Suprapubic skin (tissue), 4 donors: ENCODE results near the gene NFIC. TPM values are rescaled to one million over a fixed set of nuclear protein-coding genes. Genes with fewer than 3 reads are reported as not detected.

ENCODE experiments used
- DNase-seq, 2 donors: peaks; one replicate each; pipeline ENCODE4 v3.0.0-alpha.2; 2019; ENCODE audit warnings: low spot score in 2 of 2
- H3K27ac ChIP-seq: fragments of 200-600 bp; sonication (generic); one replicate; pipeline ENCODE4 v1.5.1; 2019
- H3K27me3 ChIP-seq: fragments of 200-600 bp; sonication (generic); one replicate; pipeline ENCODE4 v1.5.1; 2019
- H3K36me3 ChIP-seq: fragments of 200-600 bp; sonication (generic); one replicate; pipeline ENCODE4 v1.5.1; 2019
- H3K4me1 ChIP-seq: fragments of 200-600 bp; sonication (generic); one replicate; pipeline ENCODE4 v1.5.1; 2019
- H3K4me3 ChIP-seq: fragments of 200-600 bp; sonication (generic); one replicate; pipeline ENCODE4 v1.5.1; 2019; ENCODE audit warnings: mild to moderate bottlenecking
- H3K9me3 ChIP-seq: fragments of 200-600 bp; sonication (generic); one replicate; pipeline ENCODE4 v1.5.1; 2019
- EP300 ChIP-seq: sonication (generic); formaldehyde crosslinking; IDR thresholded peaks from one replicate; pipeline ENCODE4 v1.6.1; 2017; ENCODE audit warnings: antibody characterized with exemption
- POLR2A ChIP-seq, 2 donors: fragments of 450-650 bp; IDR thresholded peaks; one replicate each; pipeline ENCODE4 v1.6.1; 2017; ENCODE audit warnings: antibody characterized with exemption in 2 of 2, mild to moderate bottlenecking in 2 of 2, moderate library complexity in 2 of 2
- POLR2AphosphoS5 ChIP-seq, 3 donors: sonication (generic); formaldehyde crosslinking; IDR thresholded peaks; one replicate each; pipeline ENCODE4 v1.6.1; 2017; ENCODE audit warnings: antibody characterized with exemption in 3 of 3
- WGBS: methylation state at CpG from one replicate; pipeline ENCODE4 v1.1.5; 2018; 5-methylcytosine and 5-hydroxymethylcytosine counted together
- total RNA-seq, 4 donors: library from RNA; depleted of rRNA; stranded (reverse); fragments of >200 nt; gene quantifications; one replicate each; pipeline ENCODE4 v1.1.0, GENCODE V29; 2016
- TF ChIP-seq, protein P1 (sequence below), 2 donors: fragments of 200-600 bp in 1 of 2; fragments of 450-650 bp in 1 of 2; sonication (generic) in 1 of 2; IDR thresholded peaks; one replicate each; pipeline ENCODE4 v1.5.1; 2016 to 2019; ENCODE audit warnings: antibody characterized with exemption in 2 of 2, mild to moderate bottlenecking in 1 of 2, moderate library complexity in 1 of 2

Gene NFIC
- total RNA-seq, 4 donors from 2014 or later: 135 to 234 (median 194) TPM

DNA sequence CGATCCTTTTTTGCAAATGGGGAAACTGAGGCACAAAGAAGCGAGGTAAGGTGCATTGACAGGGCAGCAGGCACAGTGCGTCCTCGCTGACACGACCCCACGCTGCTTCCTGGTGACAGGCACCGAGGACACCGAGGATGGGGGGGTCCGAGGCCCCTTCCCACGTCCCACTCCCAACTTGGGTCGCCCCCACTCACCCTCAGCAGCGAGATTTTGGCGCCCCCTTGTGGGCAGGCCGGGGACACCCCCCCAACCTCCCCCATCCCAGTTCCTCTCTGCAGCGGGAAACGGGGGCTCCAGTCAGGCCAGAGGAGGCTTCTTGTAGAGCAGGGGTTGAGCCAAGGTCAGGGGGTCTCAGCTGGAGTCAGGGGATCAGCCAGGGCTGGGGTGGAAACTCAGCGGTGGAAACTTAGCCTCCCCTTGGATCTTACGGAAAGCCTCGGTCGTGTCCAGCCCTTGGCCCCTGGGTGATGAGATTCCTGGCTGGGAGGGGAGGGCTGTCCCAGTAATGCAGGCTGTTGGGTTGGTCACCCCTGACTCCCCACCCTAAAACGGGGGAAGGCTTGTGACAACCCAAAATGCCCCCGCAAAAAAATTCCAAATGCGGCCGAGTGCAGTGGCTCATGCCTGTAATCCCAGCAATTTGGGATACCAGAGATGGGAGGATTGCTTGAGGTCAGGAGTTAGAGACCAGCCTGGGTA lies 105.7 kb downstream of the NFIC start:
- Histone ChIP-seq H3K27me3 (peaks cover 4% of the 10 kb centered on the region), H3K4me3 (no peak overlapping the region), H3K9me3 (no peaks in the 10 kb centered on the region), H3K36me3 (no peaks in the 10 kb centered on the region), H3K4me1 (peaks cover 18% of the 10 kb centered on the region), H3K27ac (no peak overlapping the region)
- WGBS: 34% methylated on average over 22 of the region's 24 CpGs
- DNase-seq: no peak
- no peak for TF ChIP-seq POLR2AphosphoS5 (IDR thresholded peaks at IDR 0.05)
- TF ChIP-seq, protein P1, sequence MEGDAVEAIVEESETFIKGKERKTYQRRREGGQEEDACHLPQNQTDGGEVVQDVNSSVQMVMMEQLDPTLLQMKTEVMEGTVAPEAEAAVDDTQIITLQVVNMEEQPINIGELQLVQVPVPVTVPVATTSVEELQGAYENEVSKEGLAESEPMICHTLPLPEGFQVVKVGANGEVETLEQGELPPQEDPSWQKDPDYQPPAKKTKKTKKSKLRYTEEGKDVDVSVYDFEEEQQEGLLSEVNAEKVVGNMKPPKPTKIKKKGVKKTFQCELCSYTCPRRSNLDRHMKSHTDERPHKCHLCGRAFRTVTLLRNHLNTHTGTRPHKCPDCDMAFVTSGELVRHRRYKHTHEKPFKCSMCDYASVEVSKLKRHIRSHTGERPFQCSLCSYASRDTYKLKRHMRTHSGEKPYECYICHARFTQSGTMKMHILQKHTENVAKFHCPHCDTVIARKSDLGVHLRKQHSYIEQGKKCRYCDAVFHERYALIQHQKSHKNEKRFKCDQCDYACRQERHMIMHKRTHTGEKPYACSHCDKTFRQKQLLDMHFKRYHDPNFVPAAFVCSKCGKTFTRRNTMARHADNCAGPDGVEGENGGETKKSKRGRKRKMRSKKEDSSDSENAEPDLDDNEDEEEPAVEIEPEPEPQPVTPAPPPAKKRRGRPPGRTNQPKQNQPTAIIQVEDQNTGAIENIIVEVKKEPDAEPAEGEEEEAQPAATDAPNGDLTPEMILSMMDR (IDR thresholded peaks at IDR 0.05): peak; percentile 59 to 83

DNA sequence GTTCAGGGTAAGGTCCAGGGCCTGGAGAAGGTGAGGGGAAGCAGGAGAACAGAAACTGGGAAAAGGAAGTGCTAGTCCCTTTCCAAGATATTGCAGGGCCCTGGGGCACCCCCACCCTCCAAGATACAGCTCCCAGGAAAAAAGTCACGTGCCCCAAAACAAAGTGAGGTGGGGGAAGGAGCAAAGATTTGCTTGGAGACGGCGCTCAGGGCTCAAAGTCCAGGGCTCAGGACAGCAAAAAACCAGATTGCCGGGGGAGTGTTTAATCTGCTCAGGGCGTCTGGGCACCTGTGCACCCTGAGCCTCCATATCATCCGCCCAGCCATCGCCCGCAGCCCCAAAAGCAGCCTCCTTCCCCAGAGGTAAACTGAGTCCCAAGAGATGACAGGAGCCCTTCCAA lies 107.6 kb downstream of the NFIC start:
- no peaks in the 10 kb centered on the region for H3K36me3 ChIP-seq
- no peak for DNase-seq
- WGBS: 89% methylated on average over 8 of the region's 8 CpGs
- peaks cover 8% of the 10 kb centered on the region for H3K27me3 ChIP-seq
- H3K4me1 ChIP-seq: peaks cover 12% of the 10 kb centered on the region
- H3K9me3 ChIP-seq: no peaks in the 10 kb centered on the region
- TF ChIP-seq EP300 (no peak), POLR2A (IDR thresholded peaks at IDR 0.05) (no peak), POLR2AphosphoS5 (IDR thresholded peaks at IDR 0.05) (no peak)
- TF ChIP-seq, protein P1 (IDR thresholded peaks at IDR 0.05): no peak
- H3K4me3 ChIP-seq: no peak overlapping the region
- no peak overlapping the region for H3K27ac ChIP-seq

DNA sequence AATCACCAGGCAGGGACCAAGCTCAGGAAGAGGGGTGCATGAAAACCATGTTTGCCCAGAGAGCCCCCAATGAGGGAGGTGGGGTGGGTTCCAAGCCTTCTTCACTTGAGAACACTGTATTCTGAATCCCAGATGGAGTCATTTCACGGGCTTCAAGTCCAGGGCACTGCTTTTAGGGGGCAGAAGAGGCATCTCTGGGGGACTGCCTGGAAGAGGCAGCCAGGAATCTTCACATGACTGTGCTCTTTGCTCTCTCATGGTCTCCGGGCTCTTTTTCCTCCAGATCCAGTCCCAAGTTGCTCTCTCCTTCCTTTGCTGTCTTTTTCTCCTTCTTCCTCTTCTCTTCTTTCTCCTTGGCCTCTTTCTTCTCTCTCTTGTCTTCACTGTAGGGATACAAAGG lies 108.2 kb downstream of the NFIC start:
- DNase-seq: no peak
- WGBS: 79% methylated on average over 2 of the region's 2 CpGs
- TF ChIP-seq EP300 (no peak), POLR2A (IDR thresholded peaks at IDR 0.05) (no peak), POLR2AphosphoS5 (IDR thresholded peaks at IDR 0.05) (no peak)
- TF ChIP-seq, protein P1 (IDR thresholded peaks at IDR 0.05): no peak
- H3K36me3 ChIP-seq: no peaks in the 10 kb centered on the region
- no peaks in the 10 kb centered on the region for H3K9me3 ChIP-seq
- peaks cover 8% of the 10 kb centered on the region for H3K4me1 ChIP-seq
- no peak overlapping the region for H3K27ac ChIP-seq
- no peak overlapping the region for H3K4me3 ChIP-seq
- H3K27me3 ChIP-seq: peaks cover 12% of the 10 kb centered on the region

DNA sequence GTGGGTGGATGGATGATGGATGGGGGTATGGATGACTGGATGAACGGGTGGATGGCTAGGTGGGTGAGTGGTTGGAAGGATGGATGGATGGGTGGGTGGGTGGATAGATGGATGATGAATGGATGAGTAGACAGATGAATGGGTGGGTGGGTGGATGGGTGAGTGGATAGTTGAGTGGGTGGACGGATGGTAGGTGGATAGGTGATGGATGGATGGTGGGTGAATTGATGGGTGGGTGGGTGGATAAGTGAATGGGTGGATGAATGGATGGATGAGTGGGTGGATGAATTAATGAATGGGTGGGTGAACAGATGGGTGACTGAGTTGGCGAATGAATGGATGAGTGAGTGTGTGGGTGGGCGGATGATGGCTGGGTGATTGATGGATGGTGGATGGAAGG lies 109.1 kb downstream of the NFIC start:
- peaks cover 18% of the 10 kb centered on the region for H3K27me3 ChIP-seq
- no peaks in the 10 kb centered on the region for H3K36me3 ChIP-seq
- TF ChIP-seq POLR2A (IDR thresholded peaks at IDR 0.05) (no peak), EP300 (no peak), POLR2AphosphoS5 (IDR thresholded peaks at IDR 0.05) (no peak)
- TF ChIP-seq, protein P1 (IDR thresholded peaks at IDR 0.05): no peak
- no peak overlapping the region for H3K4me3 ChIP-seq
- no peak for DNase-seq
- H3K4me1 ChIP-seq: peaks cover 8% of the 10 kb centered on the region
- WGBS: 87% methylated on average over 4 of the region's 4 CpGs
- no peak overlapping the region for H3K27ac ChIP-seq
- H3K9me3 ChIP-seq: no peaks in the 10 kb centered on the region

DNA sequence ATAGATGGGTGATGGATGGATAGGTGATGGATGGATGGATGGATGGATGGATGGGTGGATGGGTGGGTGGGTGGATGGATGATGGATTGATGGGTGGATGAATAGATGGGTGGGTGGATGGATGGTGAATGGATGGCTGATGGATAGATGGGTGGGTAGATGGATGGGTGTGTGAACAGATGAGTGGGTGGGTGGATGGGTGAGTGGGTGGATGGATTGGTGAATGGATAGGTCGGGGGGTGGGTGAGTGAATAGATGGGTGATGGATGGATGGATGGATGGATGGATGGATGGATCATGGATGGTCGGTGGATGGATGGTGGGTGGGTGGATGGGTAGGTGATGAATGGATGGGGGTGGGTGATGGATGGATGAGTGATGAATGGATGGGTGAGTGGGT lies 110.4 kb downstream of the NFIC start:
- no peaks in the 10 kb centered on the region for H3K9me3 ChIP-seq
- H3K4me1 ChIP-seq: peaks cover 8% of the 10 kb centered on the region
- peaks cover 28% of the 10 kb centered on the region for H3K27me3 ChIP-seq
- H3K4me3 ChIP-seq: no peak overlapping the region
- no peaks in the 10 kb centered on the region for H3K36me3 ChIP-seq
- 83% methylated on average over 2 of the region's 2 CpGs for whole genome bisulfite sequencing
- DNase-seq: no peak
- TF ChIP-seq POLR2AphosphoS5 (IDR thresholded peaks at IDR 0.05): no peak
- no peak for TF ChIP-seq EP300
- TF ChIP-seq, protein P1 (IDR thresholded peaks at IDR 0.05): no peak
- TF ChIP-seq POLR2A (IDR thresholded peaks at IDR 0.05): no peak
- no peak overlapping the region for H3K27ac ChIP-seq
